Mesenchymal stem cell (in vitro differentiated cells and primary cell): ENCODE measurements around the gene MALRD1.

ENCODE experiments used
- DNase-seq: peaks from one replicate; pipeline ENCODE4 v3.0.0-alpha.2; 2013
- H2AFZ ChIP-seq: one replicate; pipeline ENCODE4 v1.6.1; 2013; ENCODE audit warnings: low read depth, mild to moderate bottlenecking, control low read depth, inconsistent platforms, low read length, moderate library complexity
- H2AK5ac ChIP-seq: 2 replicates; pipeline ENCODE4 v1.6.1; 2013; ENCODE audit warnings: low read length, moderate library complexity, mild to moderate bottlenecking, inconsistent platforms; ENCODE audit not compliant: severe bottlenecking
- H2BK120ac ChIP-seq: one replicate; pipeline ENCODE4 v1.6.1; 2013; ENCODE audit warnings: low read depth, mild to moderate bottlenecking, inconsistent platforms, low read length, moderate library complexity
- H2BK12ac ChIP-seq, 2 experiments: one replicate each; pipeline ENCODE4 v1.6.1; 2013; ENCODE audit warnings: inconsistent platforms in 2 of 2, low read length in 2 of 2, mild to moderate bottlenecking in 2 of 2, moderate library complexity in 2 of 2, control low read depth in 1 of 2
- H2BK15ac ChIP-seq: one replicate; pipeline ENCODE4 v1.6.1; 2013; ENCODE audit warnings: mild to moderate bottlenecking, low read depth, inconsistent platforms; ENCODE audit not compliant: poor library complexity, severe bottlenecking
- H2BK5ac ChIP-seq: 2 replicates; pipeline ENCODE4 v1.6.1; 2013; ENCODE audit warnings: low read depth, mild to moderate bottlenecking, low read length, control low read depth, inconsistent platforms; ENCODE audit not compliant: poor library complexity, severe bottlenecking
- H3K14ac ChIP-seq, 2 experiments: one replicate each; pipeline ENCODE4 v1.6.1; 2013; ENCODE audit warnings: inconsistent platforms in 2 of 2, low read length in 2 of 2, control low read depth in 1 of 2, mild to moderate bottlenecking in 1 of 2, moderate library complexity in 1 of 2
- H3K18ac ChIP-seq, 2 experiments: one replicate each; pipeline ENCODE4 v1.6.1; 2013; ENCODE audit warnings: inconsistent platforms in 2 of 2, low read length in 2 of 2, control low read depth in 1 of 2, low read depth in 1 of 2, mild to moderate bottlenecking in 1 of 2
- H3K23ac ChIP-seq, 2 experiments: one replicate each; pipeline ENCODE4 v1.6.1; 2013; ENCODE audit warnings: inconsistent platforms in 2 of 2, low read length in 2 of 2, mild to moderate bottlenecking in 2 of 2, moderate library complexity in 2 of 2, control low read depth in 1 of 2
- H3K27ac ChIP-seq: 2 replicates; pipeline ENCODE4 v1.5.1; 2013; ENCODE audit warnings: mild to moderate bottlenecking, moderate library complexity, low read length, control low read depth, inconsistent platforms; ENCODE audit not compliant: poor library complexity, severe bottlenecking
- H3K27me3 ChIP-seq, 2 experiments: 2 replicates each; pipeline versions ENCODE4 v1.6.1 to v1.7.0; 2013; ENCODE audit warnings: low read length in 2 of 2, mild to moderate bottlenecking in 2 of 2, moderate library complexity in 2 of 2, control low read depth in 1 of 2, inconsistent platforms in 1 of 2; ENCODE audit not compliant: control insufficient read depth in 1 of 2, insufficient read depth in 1 of 2
- H3K36me3 ChIP-seq, 2 experiments: 2 replicates each; pipeline versions ENCODE4 v1.6.1 to v1.7.0; 2013; ENCODE audit warnings: low read length in 2 of 2, control low read depth in 1 of 2, inconsistent platforms in 1 of 2, low read depth in 1 of 2, mild to moderate bottlenecking in 1 of 2; ENCODE audit not compliant: insufficient read depth in 2 of 2, control insufficient read depth in 1 of 2
- H3K4ac ChIP-seq, 2 experiments: one replicate each; pipeline ENCODE4 v1.6.1; 2013; ENCODE audit warnings: inconsistent platforms in 2 of 2, low read length in 2 of 2, mild to moderate bottlenecking in 2 of 2, moderate library complexity in 2 of 2, control low read depth in 1 of 2, low read depth in 1 of 2
- H3K4me1 ChIP-seq: 2 replicates; pipeline ENCODE4 v1.6.1; 2013; ENCODE audit warnings: low read depth, low read length, control low read depth; ENCODE audit not compliant: control insufficient read depth, insufficient read depth
- H3K4me2 ChIP-seq: 2 replicates; pipeline ENCODE4 v1.6.1; 2013; ENCODE audit warnings: low read length, mild to moderate bottlenecking, inconsistent platforms; ENCODE audit not compliant: poor library complexity, severe bottlenecking
- H3K4me3 ChIP-seq, 2 experiments: 2 replicates each; pipeline versions ENCODE4 v1.5.1 to v1.7.0; 2013; ENCODE audit warnings: low read length in 2 of 2, mild to moderate bottlenecking in 2 of 2, control low read depth in 1 of 2, low read depth in 1 of 2; ENCODE audit not compliant: insufficient read depth in 1 of 2
- H3K79me1 ChIP-seq: replicated peaks from 2 replicates; pipeline ENCODE4 v1.6.1; 2013; ENCODE audit warnings: mild to moderate bottlenecking, control low read depth, low read length, inconsistent platforms; ENCODE audit not compliant: poor library complexity, severe bottlenecking
- H3K9ac ChIP-seq: 2 replicates; pipeline ENCODE4 v1.7.0; 2013; ENCODE audit warnings: mild to moderate bottlenecking, low read length, moderate library complexity
- H3K9me3 ChIP-seq: 2 replicates; pipeline ENCODE4 v1.7.0; 2013; ENCODE audit warnings: mild to moderate bottlenecking, low read length; ENCODE audit not compliant: control insufficient read depth
- H4K8ac ChIP-seq: one replicate; pipeline ENCODE4 v1.6.1; 2013; ENCODE audit warnings: inconsistent platforms, mild to moderate bottlenecking, low read length, moderate library complexity
- H4K91ac ChIP-seq: one replicate; pipeline ENCODE4 v1.6.1; 2013; ENCODE audit warnings: mild to moderate bottlenecking, low read length, inconsistent platforms
- WGBS: methylation state at CpG from one replicate; pipeline ENCODE4 v1.1.7; 2013; ENCODE audit warnings: mixed read lengths; 5-methylcytosine and 5-hydroxymethylcytosine counted together

Gene MALRD1

DNA sequence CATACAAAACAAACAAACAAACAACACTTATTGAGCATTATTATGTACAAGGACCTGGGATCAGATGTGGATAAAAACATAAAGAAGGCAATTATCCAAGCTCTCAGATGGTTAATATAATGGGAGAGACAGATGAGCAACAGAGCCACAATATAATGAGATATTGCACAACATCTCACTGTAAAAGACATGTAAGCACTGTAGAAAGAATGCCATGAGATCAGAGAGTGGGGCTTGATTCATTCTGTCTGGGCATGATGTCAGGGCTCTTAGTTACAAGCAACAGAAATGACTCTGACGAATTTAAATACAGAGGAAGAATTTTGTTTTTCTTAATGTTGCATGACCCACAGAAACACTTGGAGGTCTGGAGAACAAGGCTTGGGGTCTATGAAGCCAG, 602.9 kb downstream of the MALRD1 start:
- Histone ChIP-seq H3K14ac (peak overlapping the region in 1 of 2 experiments; percentile 23), H3K4me2 (no peak overlapping the region), H2AFZ (no peak overlapping the region), H2BK15ac (no peak overlapping the region), H3K23ac (no peak overlapping the region), H3K4me3 (no peak overlapping the region), H2BK5ac (no peak overlapping the region), H3K27me3 (no peaks in the 10 kb centered on the region), H3K18ac (peak overlapping the region; percentile 92), H3K79me1 (no peaks in the 10 kb centered on the region), H3K4ac (peak overlapping the region; percentile 81 to 84), H4K8ac (peak overlapping the region; percentile 78), H3K36me3 (peaks cover 0 to 2% of the 10 kb centered on the region in 2 experiments), H3K4me1 (peaks cover 3% of the 10 kb centered on the region), H4K91ac (peak overlapping the region; percentile 19), H2BK12ac (peak overlapping the region; percentile 98 to 99), H2BK120ac (peak overlapping the region; percentile 11), H3K9me3 (no peaks in the 10 kb centered on the region), H3K9ac (peak overlapping the region; percentile 48), H3K27ac (no peak overlapping the region), H2AK5ac (peak overlapping the region; percentile 90)
- WGBS, result 14% methylated on average over 1 of the region's 1 CpG
- DNase-seq, result peak; percentile 93

DNA sequence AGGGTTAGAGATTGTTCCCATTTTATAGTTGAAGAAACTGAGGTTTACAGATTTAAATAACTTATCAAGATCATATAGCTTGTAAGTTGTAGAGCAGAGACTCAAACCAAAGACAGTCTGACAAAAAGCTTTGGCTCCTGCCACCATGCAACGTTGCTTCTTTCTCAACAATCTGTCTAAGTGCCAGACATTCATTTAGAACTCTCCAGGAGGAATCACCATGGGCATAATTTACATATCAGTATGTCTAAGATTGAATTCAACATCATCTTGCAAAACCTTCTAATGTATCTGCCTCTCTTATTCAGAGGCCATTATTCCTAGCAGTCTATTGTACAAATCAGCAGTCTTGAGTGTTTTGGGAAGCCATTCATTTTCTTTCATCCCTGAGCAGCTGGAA, 604.1 kb downstream of the MALRD1 start:
- no peak overlapping the region for H2BK120ac ChIP-seq
- DNase-seq, result no peak
- H3K4me2 ChIP-seq, result no peak overlapping the region
- H3K18ac ChIP-seq, result no peak overlapping the region
- H4K91ac ChIP-seq, result no peak overlapping the region
- no peak overlapping the region for H3K4me3 ChIP-seq
- no peak overlapping the region for H2AFZ ChIP-seq
- H2BK5ac ChIP-seq, result no peak overlapping the region
- H3K27ac ChIP-seq, result no peak overlapping the region
- H3K79me1 ChIP-seq, result no peaks in the 10 kb centered on the region
- H3K14ac ChIP-seq, result no peak overlapping the region
- no peak overlapping the region for H2BK12ac ChIP-seq
- H3K4ac ChIP-seq, result no peak overlapping the region
- no peak overlapping the region for H3K9ac ChIP-seq
- no peak overlapping the region for H4K8ac ChIP-seq
- H3K27me3 ChIP-seq, result no peaks in the 10 kb centered on the region
- no peak overlapping the region for H2AK5ac ChIP-seq
- H3K9me3 ChIP-seq, result no peaks in the 10 kb centered on the region
- H3K4me1 ChIP-seq, result peaks cover 3% of the 10 kb centered on the region
- no peak overlapping the region for H3K23ac ChIP-seq
- no peak overlapping the region for H2BK15ac ChIP-seq
- H3K36me3 ChIP-seq, result peaks cover 0 to 2% of the 10 kb centered on the region in 2 experiments
- WGBS, result 94% methylated on average over 1 of the region's 1 CpG

DNA sequence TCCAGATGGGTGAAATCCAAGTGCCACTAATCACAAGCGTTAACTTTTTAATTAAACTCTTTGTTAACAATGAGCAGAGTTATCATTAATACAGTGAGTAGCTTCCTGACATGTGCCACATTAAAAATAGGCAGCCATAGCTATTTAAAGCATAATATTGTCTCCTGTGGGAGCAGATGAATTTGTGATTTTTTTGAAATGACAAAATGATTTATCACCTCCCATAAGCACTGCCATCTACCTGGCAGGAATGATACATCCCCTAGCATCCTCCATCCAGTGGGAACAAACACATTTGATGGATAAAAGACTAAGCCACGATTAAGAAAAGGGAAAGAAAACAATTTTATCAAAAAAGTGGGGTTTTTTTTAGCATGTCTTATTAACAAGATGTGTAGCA, 605.3 kb downstream of the MALRD1 start:
- Histone ChIP-seq H3K79me1 (no peaks in the 10 kb centered on the region), H2BK12ac (no peak overlapping the region), H3K9me3 (no peaks in the 10 kb centered on the region), H3K4me1 (peaks cover 3% of the 10 kb centered on the region), H4K91ac (no peak overlapping the region), H3K23ac (no peak overlapping the region), H3K36me3 (peaks cover 0 to 2% of the 10 kb centered on the region in 2 experiments), H4K8ac (no peak overlapping the region), H3K18ac (no peak overlapping the region), H3K9ac (peak overlapping the region; percentile 78), H3K4me2 (no peak overlapping the region), H3K27me3 (no peaks in the 10 kb centered on the region), H2BK120ac (no peak overlapping the region), H2AFZ (no peak overlapping the region), H3K4me3 (no peak overlapping the region), H2BK5ac (no peak overlapping the region), H2BK15ac (no peak overlapping the region), H3K27ac (peak overlapping the region; percentile 75), H3K14ac (no peak overlapping the region), H2AK5ac (peak overlapping the region; percentile 51), H3K4ac (no peak overlapping the region)
- no CpG with 5 or more reads among the region's 2 CpGs for WGBS
- no peak for DNase-seq

DNA sequence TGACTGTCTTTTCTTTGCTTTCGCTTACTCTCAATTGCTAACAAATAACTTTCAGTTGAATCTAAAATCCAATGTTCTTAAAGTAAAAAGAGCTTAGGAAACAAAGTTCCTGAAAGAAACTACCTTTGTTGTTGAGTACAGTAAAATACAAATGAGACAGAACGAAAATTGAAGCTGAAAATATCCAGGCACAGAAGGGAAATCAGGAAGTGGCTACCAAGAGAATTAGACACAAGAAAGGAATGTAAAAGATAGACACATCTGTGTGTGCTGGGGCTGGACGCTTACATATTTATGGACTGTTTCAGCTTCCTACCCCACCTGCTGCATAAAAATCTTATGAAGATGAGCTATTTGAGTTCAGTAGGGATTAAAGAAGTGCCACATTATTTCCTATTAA, 606.0 kb downstream of the MALRD1 start:
- no peak overlapping the region for H3K4me2 ChIP-seq
- H3K14ac ChIP-seq, result no peak overlapping the region
- H3K79me1 ChIP-seq, result no peaks in the 10 kb centered on the region
- H2BK5ac ChIP-seq, result no peak overlapping the region
- peak overlapping the region; percentile 75 for H3K27ac ChIP-seq
- no peaks in the 10 kb centered on the region for H3K9me3 ChIP-seq
- H2AK5ac ChIP-seq, result no peak overlapping the region
- H3K4me1 ChIP-seq, result peaks cover 3% of the 10 kb centered on the region
- no peak overlapping the region for H3K23ac ChIP-seq
- H3K4me3 ChIP-seq, result no peak overlapping the region
- H3K18ac ChIP-seq, result no peak overlapping the region
- H2BK120ac ChIP-seq, result no peak overlapping the region
- H2BK15ac ChIP-seq, result no peak overlapping the region
- no peaks in the 10 kb centered on the region for H3K27me3 ChIP-seq
- peaks cover 0 to 2% of the 10 kb centered on the region in 2 experiments for H3K36me3 ChIP-seq
- no peak overlapping the region for H2AFZ ChIP-seq
- no peak overlapping the region for H4K8ac ChIP-seq
- H2BK12ac ChIP-seq, result no peak overlapping the region
- H3K9ac ChIP-seq, result peak overlapping the region; percentile 78
- DNase-seq, result peak; percentile 78
- whole genome bisulfite sequencing, result 0% methylated on average over 1 of the region's 3 CpGs
- no peak overlapping the region for H3K4ac ChIP-seq
- H4K91ac ChIP-seq, result no peak overlapping the region
